Keratinocyte (primary cell): ENCODE results near the gene CUL1. TPM values are rescaled to one million over a fixed set of nuclear protein-coding genes. Genes with fewer than 3 reads are reported as not detected.

ENCODE experiments used
- DNase-seq: peaks from one replicate; pipeline ENCODE4 v3.0.0-alpha.2; 2011; ENCODE audit warnings: low read depth, missing footprints, low spot score
- FAIRE-seq: peaks from 2 replicates; lab custom pipeline; 2011; peaks lifted over from hg19 to GRCh38; lab: Jason Lieb, UNC
- H2AFZ ChIP-seq: 2 replicates; pipeline ENCODE4 v1.6.0; 2012; ENCODE audit warnings: low read length, control low read depth, inconsistent platforms; ENCODE audit not compliant: control insufficient read depth
- H3K27ac ChIP-seq: 2 replicates; pipeline ENCODE4 v1.5.1; 2011; ENCODE audit warnings: low read length; ENCODE audit not compliant: control insufficient read depth, insufficient read depth
- H3K27me3 ChIP-seq: 3 replicates; pipeline ENCODE4 v1.6.0; 2011; ENCODE audit warnings: low read length; ENCODE audit not compliant: control insufficient read depth, insufficient read depth; ENCODE audit errors: extremely low read depth
- H3K36me3 ChIP-seq, 2 experiments: 2 replicates in 1 of 2; 3 replicates in 1 of 2; pipeline ENCODE4 v1.5.1; 2011; ENCODE audit warnings: low read length in 2 of 2, mild to moderate bottlenecking in 1 of 2; ENCODE audit not compliant: control insufficient read depth in 2 of 2, insufficient read depth in 2 of 2; ENCODE audit errors: extremely low read depth in 1 of 2
- H3K4me1 ChIP-seq: 3 replicates; pipeline ENCODE4 v1.5.1; 2011; ENCODE audit warnings: low read length; ENCODE audit not compliant: control insufficient read depth, insufficient read depth; ENCODE audit errors: extremely low read depth
- H3K4me2 ChIP-seq: 3 replicates; pipeline ENCODE4 v1.6.0; 2011; ENCODE audit warnings: low read depth, low read length; ENCODE audit not compliant: control insufficient read depth, insufficient read depth; ENCODE audit errors: extremely low read depth
- H3K4me3 ChIP-seq, 3 experiments: fragments of 200-600 bp in 1 of 3; sonication (generic) in 1 of 3; 2 replicates in 2 of 3; 3 replicates in 1 of 3; pipeline ENCODE4 v1.5.1; 2011 to 2016; ENCODE audit warnings: low read length in 3 of 3, mild to moderate bottlenecking in 3 of 3, control low read depth in 2 of 3, inconsistent platforms in 1 of 3, low read depth in 1 of 3, mixed read lengths in 1 of 3, mixed run types in 1 of 3, moderate library complexity in 1 of 3; ENCODE audit not compliant: control insufficient read depth in 2 of 3, insufficient read depth in 2 of 3; ENCODE audit errors: extremely low read depth in 1 of 3
- H3K79me2 ChIP-seq: 2 replicates; pipeline ENCODE4 v1.6.0; 2012; ENCODE audit warnings: low read length; ENCODE audit not compliant: control insufficient read depth, insufficient read depth
- H3K9ac ChIP-seq: 3 replicates; pipeline ENCODE4 v1.6.0; 2011; ENCODE audit warnings: low read length; ENCODE audit not compliant: control insufficient read depth, insufficient read depth; ENCODE audit errors: extremely low read depth
- H3K9me1 ChIP-seq: 3 replicates; pipeline ENCODE4 v1.6.0; 2011; ENCODE audit warnings: low read length; ENCODE audit not compliant: control insufficient read depth, insufficient read depth; ENCODE audit errors: extremely low read depth
- H3K9me3 ChIP-seq: 2 replicates; pipeline ENCODE4 v1.5.1; 2012; ENCODE audit warnings: low read depth, low read length; ENCODE audit not compliant: control insufficient read depth
- H4K20me1 ChIP-seq: 3 replicates; pipeline ENCODE4 v1.6.0; 2011; ENCODE audit warnings: low read length; ENCODE audit not compliant: control insufficient read depth, insufficient read depth; ENCODE audit errors: extremely low read depth
- CTCF ChIP-seq, 3 experiments: IDR thresholded peaks in 1 of 3; conservative IDR thresholded peaks in 1 of 3; optimal IDR thresholded peaks in 1 of 3; 2 replicates in 2 of 3; 3 replicates in 1 of 3; pipeline versions ENCODE3 to v1.5.1; 2011; ENCODE audit warnings: low read length in 3 of 3, mild to moderate bottlenecking in 3 of 3, moderate library complexity in 2 of 3, control low read depth in 1 of 3, inconsistent platforms in 1 of 3; ENCODE audit not compliant: insufficient read depth in 2 of 3; ENCODE audit errors: extremely low read depth in 1 of 3
- EZH2 ChIP-seq: IDR thresholded peaks from one replicate; pipeline ENCODE4 v1.6.1; 2012; ENCODE audit warnings: inconsistent platforms, mild to moderate bottlenecking, low read length, moderate library complexity
- dilution Hi-C: fragments of 300-500 bp; cut with MboI; formaldehyde crosslinking; loops from one replicate; pipeline ENCODE4 v1.7.0; 2020; ENCODE audit warnings: low sequenced_read_pairs; ENCODE audit not compliant: extremely low pct_ligation_motif_present
- polyA plus RNA-seq, 5 experiments: library from polyadenylated mRNA; depleted of rRNA in 3 of 5; stranded (reverse) in 3 of 5; stranded (forward) in 1 of 5; unstranded in 1 of 5; fragments of >200 nt; gene quantifications; 1 replicate in 1 of 5; 2 replicates in 3 of 5; 3 replicates in 1 of 5; pipeline versions ENCODE4 v1.2.1 to v1.2.3, GENCODE V29; 2011 to 2012; ENCODE audit warnings: missing spikeins in 2 of 5, low read depth in 1 of 5, low replicate concordance in 1 of 5

Gene CUL1
- polyA plus RNA-seq, 1 donor (not counting 4 experiments of a cell fraction or from before 2014, with no cell fraction given): 55.4 TPM

- Histone ChIP-seq H3K9me3 (no peaks in the 10 kb centered on the region), H3K9ac (no peak overlapping the region), H2AFZ (no peak overlapping the region), H4K20me1 (peaks cover 25% of the 10 kb centered on the region), H3K4me2 (no peak overlapping the region), H3K4me3 (no peak overlapping the region), H3K27ac (no peak overlapping the region), H3K79me2 (peaks cover 100% of the 10 kb centered on the region), H3K4me1 (peaks cover 8% of the 10 kb centered on the region), H3K36me3 (peaks cover 1 to 8% of the 10 kb centered on the region in 2 experiments), H3K27me3 (no peaks in the 10 kb centered on the region), H3K9me1 (peaks cover 3% of the 10 kb centered on the region)
- DNase-seq (no peak), FAIRE-seq (no peak)
- TF ChIP-seq EZH2 (no peak), CTCF (optimal IDR thresholded peaks at IDR 0.05 in 1 of 3, IDR thresholded peaks at IDR 0.05 in 1 of 3, conservative IDR thresholded peaks at IDR 0.05 in 1 of 3; ENCODE audit: extremely low read depth in 1 of 3, insufficient read depth in 2 of 3, low read length in 3 of 3) (no peak)
- dilution Hi-C loops: no loop called here
Measured at GRCh38 chr7:148711191-148712102, 12.7 kb downstream of the CUL1 start.

- TF ChIP-seq EZH2 (no peak), CTCF (optimal IDR thresholded peaks at IDR 0.05 in 1 of 3, IDR thresholded peaks at IDR 0.05 in 1 of 3, conservative IDR thresholded peaks at IDR 0.05 in 1 of 3; ENCODE audit: extremely low read depth in 1 of 3, insufficient read depth in 2 of 3, low read length in 3 of 3) (no peak)
- H4K20me1 ChIP-seq: peaks cover 37% of the 10 kb centered on the region
- DNase-seq (no peak), FAIRE-seq (no peak)
- peaks cover 5% of the 10 kb centered on the region for H3K9me1 ChIP-seq
- H3K27me3 ChIP-seq: no peaks in the 10 kb centered on the region
- H3K9ac ChIP-seq: no peak overlapping the region
- H2AFZ ChIP-seq: no peak overlapping the region
- no peaks in the 10 kb centered on the region for H3K9me3 ChIP-seq
- H3K4me3 ChIP-seq: no peak overlapping the region
- peaks cover 1 to 8% of the 10 kb centered on the region in 2 experiments for H3K36me3 ChIP-seq
- H3K79me2 ChIP-seq: peaks cover 100% of the 10 kb centered on the region
- H3K4me1 ChIP-seq: peaks cover 17% of the 10 kb centered on the region
- no peak overlapping the region for H3K27ac ChIP-seq
- H3K4me2 ChIP-seq: no peak overlapping the region
- dilution Hi-C loops: no loop called here
Measured at GRCh38 chr7:148712678-148713329, 14.1 kb downstream of the CUL1 start.
